HEK293 (cell line): ENCODE data around the gene IL3.

Source experiments
- CTCF ChIA-PET: fragments of 350-600 bp; formaldehyde crosslinking; extraction: SDS; loops from one replicate; lab custom pipeline; 2021; ENCODE audit warnings: antibody characterized with exemption; lab: Yijun Ruan, JAX
- POLR2A ChIA-PET: fragments of 300-600 bp; formaldehyde crosslinking; extraction: SDS; loops from one replicate; lab custom pipeline; 2020; ENCODE audit warnings: antibody characterized with exemption, inconsistent platforms; lab: Yijun Ruan, JAX
- H3K27ac ChIP-seq: fragments of 200-500 bp; sonication (Bioruptor generic); 2 replicates; pipeline ENCODE4 v1.5.1; 2014; ENCODE audit warnings: low read depth, low read length, control low read depth, inconsistent platforms; ENCODE audit errors: extremely low read depth
- H3K36me3 ChIP-seq, 2 experiments: fragments of 200-500 bp in 1 of 2; sonication (Bioruptor generic) in 1 of 2; 1 replicate in 1 of 2; 2 replicates in 1 of 2; pipeline ENCODE4 v1.5.1; 2014 to 2017; ENCODE audit warnings: inconsistent platforms in 2 of 2, low read length in 2 of 2; ENCODE audit not compliant: control insufficient read depth in 2 of 2, insufficient read depth in 1 of 2
- H3K4me1 ChIP-seq: fragments of 200-500 bp; sonication (Bioruptor generic); 2 replicates; pipeline ENCODE4 v1.5.1; 2014; ENCODE audit warnings: mild to moderate bottlenecking, low read length, inconsistent platforms; ENCODE audit not compliant: control insufficient read depth, insufficient read depth
- H3K4me3 ChIP-seq: 2 replicates; pipeline ENCODE4 v1.5.1; 2011; ENCODE audit warnings: low read depth, mild to moderate bottlenecking, control low read depth, low read length, moderate library complexity
- H3K9me3 ChIP-seq: fragments of 200-500 bp; sonication (Bioruptor generic); 2 replicates; pipeline ENCODE4 v1.5.1; 2014; ENCODE audit warnings: low read depth, low read length, inconsistent platforms; ENCODE audit not compliant: control insufficient read depth, insufficient read depth
- IKZF3 ChIP-seq: fragments of 450-650 bp; IDR thresholded peaks from 2 replicates; pipeline ENCODE4 v1.5.0; 2018; ENCODE audit warnings: missing biosample characterization, mild to moderate bottlenecking, missing genetic modification characterization, moderate library complexity
- REST ChIP-seq: fragments of 450-650 bp; formaldehyde crosslinking; IDR thresholded peaks from 2 replicates; pipeline ENCODE4 v1.5.1; 2016; ENCODE audit warnings: missing biosample characterization, missing genetic modification characterization
- SCRT1 ChIP-seq: fragments of 450-650 bp; formaldehyde crosslinking; IDR thresholded peaks from 2 replicates; pipeline ENCODE4 v1.5.1; 2016; ENCODE audit warnings: missing biosample characterization, missing genetic modification characterization, borderline replicate concordance
- TRIM28 ChIP-seq: IDR thresholded peaks from 2 replicates; pipeline ENCODE4 v1.6.1; 2011; ENCODE audit warnings: low read length, control low read depth, borderline replicate concordance
- ZBTB17 ChIP-seq: fragments of 450-650 bp; formaldehyde crosslinking; IDR thresholded peaks from 2 replicates; pipeline ENCODE4 v1.5.1; 2016; ENCODE audit warnings: missing biosample characterization, missing genetic modification characterization
- ZBTB48 ChIP-seq: fragments of 450-650 bp; formaldehyde crosslinking; IDR thresholded peaks from 2 replicates; pipeline ENCODE4 v1.5.1; 2016; ENCODE audit warnings: missing biosample characterization, missing genetic modification characterization
- ZFP37 ChIP-seq: fragments of 450-650 bp; formaldehyde crosslinking; IDR thresholded peaks from 2 replicates; pipeline ENCODE4 v1.5.1; 2016; ENCODE audit warnings: missing biosample characterization, missing genetic modification characterization
- ZNF169 ChIP-seq: fragments of 450-650 bp; formaldehyde crosslinking; IDR thresholded peaks from 2 replicates; pipeline ENCODE4 v1.5.1; 2016; ENCODE audit warnings: missing biosample characterization, missing genetic modification characterization
- ZNF19 ChIP-seq: fragments of 450-650 bp; formaldehyde crosslinking; IDR thresholded peaks from 2 replicates; pipeline ENCODE4; 2016; ENCODE audit warnings: missing biosample characterization, missing genetic modification characterization, low read depth
- ZNF2 ChIP-seq: fragments of 450-650 bp; formaldehyde crosslinking; IDR thresholded peaks from 2 replicates; pipeline ENCODE4 v1.5.1; 2016; ENCODE audit warnings: missing biosample characterization, missing genetic modification characterization
- ZNF26 ChIP-seq: fragments of 450-650 bp; formaldehyde crosslinking; IDR thresholded peaks from 2 replicates; pipeline ENCODE4 v1.5.1; 2016; ENCODE audit warnings: missing biosample characterization, missing genetic modification characterization
- ZNF302 ChIP-seq: fragments of 450-650 bp; formaldehyde crosslinking; IDR thresholded peaks from 2 replicates; pipeline ENCODE4 v1.5.1; 2016; ENCODE audit warnings: missing biosample characterization, missing genetic modification characterization, low read depth
- ZNF335 ChIP-seq: fragments of 450-650 bp; formaldehyde crosslinking; conservative IDR thresholded peaks from 2 replicates; pipeline ENCODE4 v1.5.1; 2016; ENCODE audit warnings: missing biosample characterization, missing genetic modification characterization
- ZNF404 ChIP-seq: fragments of 450-650 bp; formaldehyde crosslinking; IDR thresholded peaks from 2 replicates; pipeline ENCODE4 v1.5.1; 2017; ENCODE audit warnings: missing biosample characterization, missing genetic modification characterization
- ZNF600 ChIP-seq: fragments of 450-650 bp; formaldehyde crosslinking; IDR thresholded peaks from 2 replicates; pipeline ENCODE4 v1.5.1; 2016; ENCODE audit warnings: missing biosample characterization, missing genetic modification characterization
- ZNF654 ChIP-seq: fragments of 450-650 bp; formaldehyde crosslinking; IDR thresholded peaks from 2 replicates; pipeline ENCODE4 v1.5.1; 2016; ENCODE audit warnings: low read depth, missing biosample characterization, missing genetic modification characterization
- TF ChIP-seq, protein P1 (sequence below): fragments of 450-650 bp; formaldehyde crosslinking; IDR thresholded peaks from 2 replicates; pipeline ENCODE4 v1.5.1; 2016; ENCODE audit warnings: missing biosample characterization, missing genetic modification characterization, low read depth
- TF ChIP-seq, protein P2 (sequence below): IDR thresholded peaks from 2 replicates; pipeline ENCODE4 v1.6.1; 2011; ENCODE audit warnings: mild to moderate bottlenecking, low read depth, low read length, borderline replicate concordance
- TF ChIP-seq, protein P3 (sequence below): fragments of 450-650 bp; formaldehyde crosslinking; IDR thresholded peaks from 2 replicates; pipeline ENCODE4 v1.5.1; 2016; ENCODE audit warnings: missing biosample characterization, missing genetic modification characterization

Gene IL3

DNA sequence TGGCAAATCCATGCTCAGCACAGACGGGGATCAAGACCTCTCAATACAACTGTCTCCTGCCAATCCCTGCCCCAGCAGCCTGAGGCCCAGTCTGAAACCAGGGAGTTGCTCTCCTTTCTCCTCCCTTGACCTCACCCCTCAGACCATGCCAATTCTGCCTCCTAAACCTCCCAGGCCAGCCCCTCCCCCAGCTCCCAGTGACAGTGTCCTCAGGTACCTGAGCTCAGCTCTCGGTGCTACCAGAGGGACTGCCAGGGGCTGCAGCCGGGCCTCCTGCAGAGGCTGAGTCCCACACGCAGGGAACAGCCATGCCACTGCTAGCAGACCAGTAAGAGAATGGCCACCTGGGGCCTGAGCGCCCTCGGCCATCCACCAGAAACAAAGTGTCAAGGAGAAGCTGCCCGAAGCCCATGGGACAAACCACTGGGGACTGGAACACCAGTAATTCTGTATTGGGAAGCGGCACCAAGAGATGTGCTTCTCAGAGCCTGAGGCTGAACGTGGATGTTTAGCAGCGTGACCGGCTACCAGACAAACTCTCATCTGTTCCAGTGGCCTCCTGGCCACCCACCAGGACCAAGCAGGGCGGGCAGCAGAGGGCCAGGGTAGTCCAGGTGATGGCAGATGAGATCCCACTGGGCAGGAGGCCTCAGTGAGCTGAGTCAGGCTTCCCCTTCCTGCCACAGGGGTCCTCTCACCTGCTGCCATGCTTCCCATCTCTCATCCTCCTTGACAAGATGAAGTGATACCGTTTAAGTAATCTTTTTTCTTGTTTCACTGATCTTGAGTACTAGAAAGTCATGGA is 557 bp upstream of the IL3 start (continued):
- TF ChIP-seq, protein P1, sequence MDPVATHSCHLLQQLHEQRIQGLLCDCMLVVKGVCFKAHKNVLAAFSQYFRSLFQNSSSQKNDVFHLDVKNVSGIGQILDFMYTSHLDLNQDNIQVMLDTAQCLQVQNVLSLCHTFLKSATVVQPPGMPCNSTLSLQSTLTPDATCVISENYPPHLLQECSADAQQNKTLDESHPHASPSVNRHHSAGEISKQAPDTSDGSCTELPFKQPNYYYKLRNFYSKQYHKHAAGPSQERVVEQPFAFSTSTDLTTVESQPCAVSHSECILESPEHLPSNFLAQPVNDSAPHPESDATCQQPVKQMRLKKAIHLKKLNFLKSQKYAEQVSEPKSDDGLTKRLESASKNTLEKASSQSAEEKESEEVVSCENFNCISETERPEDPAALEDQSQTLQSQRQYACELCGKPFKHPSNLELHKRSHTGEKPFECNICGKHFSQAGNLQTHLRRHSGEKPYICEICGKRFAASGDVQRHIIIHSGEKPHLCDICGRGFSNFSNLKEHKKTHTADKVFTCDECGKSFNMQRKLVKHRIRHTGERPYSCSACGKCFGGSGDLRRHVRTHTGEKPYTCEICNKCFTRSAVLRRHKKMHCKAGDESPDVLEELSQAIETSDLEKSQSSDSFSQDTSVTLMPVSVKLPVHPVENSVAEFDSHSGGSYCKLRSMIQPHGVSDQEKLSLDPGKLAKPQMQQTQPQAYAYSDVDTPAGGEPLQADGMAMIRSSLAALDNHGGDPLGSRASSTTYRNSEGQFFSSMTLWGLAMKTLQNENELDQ: no peak
- TF ChIP-seq ZNF302 (tag by site-specific recombination): no peak
- TF ChIP-seq ZNF19 (tag by site-specific recombination): no peak

DNA sequence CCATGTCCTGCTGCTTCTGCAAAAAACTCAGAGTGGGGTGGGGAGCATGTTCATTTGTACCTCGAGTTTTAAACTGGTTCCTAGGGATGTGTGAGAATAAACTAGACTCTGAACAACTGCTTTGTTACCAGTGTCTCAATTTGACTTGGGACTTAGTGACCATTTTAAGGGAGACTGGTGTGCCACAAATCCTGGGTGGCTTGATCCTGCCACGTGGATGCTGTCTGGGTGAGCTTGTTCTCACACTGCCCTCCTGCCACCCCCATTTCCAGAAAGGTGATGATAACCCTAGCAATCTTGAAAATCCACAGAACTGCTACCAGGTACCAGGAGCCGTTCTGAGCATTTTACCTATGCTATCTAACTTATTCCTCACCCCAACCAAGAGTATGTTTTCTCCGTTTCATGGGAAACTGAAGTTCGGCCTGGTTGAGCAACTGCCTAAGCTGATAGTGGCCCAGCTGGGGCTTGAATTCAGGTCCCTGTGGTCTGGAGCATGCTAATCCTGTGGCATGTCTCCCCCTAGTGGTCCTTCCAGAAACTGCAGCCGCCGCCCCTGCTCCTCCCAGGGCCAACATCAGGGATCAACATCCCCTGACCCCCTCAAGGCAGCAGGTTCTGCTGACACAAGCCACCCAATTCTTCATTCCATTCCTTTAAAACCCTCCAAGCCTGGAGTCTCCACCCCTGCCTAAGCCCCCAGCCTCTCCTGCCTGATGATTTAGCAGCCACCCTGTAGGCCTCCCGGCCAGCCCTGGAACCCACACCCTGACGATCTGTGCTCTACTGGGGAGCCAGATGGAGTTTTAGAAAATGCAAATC is 2.8 kb downstream of the IL3 start:
- Histone ChIP-seq H3K36me3 (no peaks in the 10 kb centered on the region), H3K4me3 (no peak overlapping the region), H3K9me3 (no peaks in the 10 kb centered on the region), H3K27ac (no peak overlapping the region)
- CTCF ChIA-PET: interaction anchor here (0.5 to 5.0 kb wide), 39 partner anchors 9 to 645 kb away, joined by 3 to 42 read pairs (median 4); no protein-coding TSS in a partner anchor
- POLR2A ChIA-PET: no interaction called here
- TF ChIP-seq ZBTB17: peak; percentile 68
- TF ChIP-seq ZNF335 (tag by site-specific recombination): peak; percentile 45; the same call in 1 of the 2 replicates
- TF ChIP-seq TRIM28: no peak
- peak; percentile 35; the same call in 1 of the 2 replicates for TF ChIP-seq ZNF600
- no peak for TF ChIP-seq IKZF3
- no peak for TF ChIP-seq SCRT1 (tag by site-specific recombination)
- no peak for TF ChIP-seq ZNF26 (tag by site-specific recombination)
- TF ChIP-seq ZBTB48 (tag by site-specific recombination): 0 out of 2 replicates have a peak, but pooled peaks have one; percentile 29
- TF ChIP-seq, protein P2, sequence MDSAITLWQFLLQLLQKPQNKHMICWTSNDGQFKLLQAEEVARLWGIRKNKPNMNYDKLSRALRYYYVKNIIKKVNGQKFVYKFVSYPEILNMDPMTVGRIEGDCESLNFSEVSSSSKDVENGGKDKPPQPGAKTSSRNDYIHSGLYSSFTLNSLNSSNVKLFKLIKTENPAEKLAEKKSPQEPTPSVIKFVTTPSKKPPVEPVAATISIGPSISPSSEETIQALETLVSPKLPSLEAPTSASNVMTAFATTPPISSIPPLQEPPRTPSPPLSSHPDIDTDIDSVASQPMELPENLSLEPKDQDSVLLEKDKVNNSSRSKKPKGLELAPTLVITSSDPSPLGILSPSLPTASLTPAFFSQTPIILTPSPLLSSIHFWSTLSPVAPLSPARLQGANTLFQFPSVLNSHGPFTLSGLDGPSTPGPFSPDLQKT: no peak
- peak; percentile 76 for TF ChIP-seq ZNF654 (tag by site-specific recombination)
- no peak for TF ChIP-seq ZNF404 (tag by site-specific recombination)
- TF ChIP-seq ZNF169 (tag by site-specific recombination): no peak
- TF ChIP-seq, protein P3, sequence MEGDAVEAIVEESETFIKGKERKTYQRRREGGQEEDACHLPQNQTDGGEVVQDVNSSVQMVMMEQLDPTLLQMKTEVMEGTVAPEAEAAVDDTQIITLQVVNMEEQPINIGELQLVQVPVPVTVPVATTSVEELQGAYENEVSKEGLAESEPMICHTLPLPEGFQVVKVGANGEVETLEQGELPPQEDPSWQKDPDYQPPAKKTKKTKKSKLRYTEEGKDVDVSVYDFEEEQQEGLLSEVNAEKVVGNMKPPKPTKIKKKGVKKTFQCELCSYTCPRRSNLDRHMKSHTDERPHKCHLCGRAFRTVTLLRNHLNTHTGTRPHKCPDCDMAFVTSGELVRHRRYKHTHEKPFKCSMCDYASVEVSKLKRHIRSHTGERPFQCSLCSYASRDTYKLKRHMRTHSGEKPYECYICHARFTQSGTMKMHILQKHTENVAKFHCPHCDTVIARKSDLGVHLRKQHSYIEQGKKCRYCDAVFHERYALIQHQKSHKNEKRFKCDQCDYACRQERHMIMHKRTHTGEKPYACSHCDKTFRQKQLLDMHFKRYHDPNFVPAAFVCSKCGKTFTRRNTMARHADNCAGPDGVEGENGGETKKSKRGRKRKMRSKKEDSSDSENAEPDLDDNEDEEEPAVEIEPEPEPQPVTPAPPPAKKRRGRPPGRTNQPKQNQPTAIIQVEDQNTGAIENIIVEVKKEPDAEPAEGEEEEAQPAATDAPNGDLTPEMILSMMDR (tag by site-specific recombination): peak; percentile 88
- 0 out of 2 replicates have a peak, but pooled peaks have one; percentile 36 for TF ChIP-seq ZNF2 (tag by site-specific recombination)
- no peak for TF ChIP-seq REST (tag by site-specific recombination)
- 0 out of 2 replicates have a peak, but pooled peaks have one; percentile 36 for TF ChIP-seq ZFP37
- TF ChIP-seq, all 188 proteins: peak for 8
- no peaks in the 10 kb centered on the region for H3K4me1 ChIP-seq
